ENCODE results near the gene RBM12.
"Not testable (repeated sequence)": the region's sequence is repeated elsewhere in the genome, so short reads cannot be mapped to it uniquely, and the experiment has no call there.

Gene RBM12, protein sequence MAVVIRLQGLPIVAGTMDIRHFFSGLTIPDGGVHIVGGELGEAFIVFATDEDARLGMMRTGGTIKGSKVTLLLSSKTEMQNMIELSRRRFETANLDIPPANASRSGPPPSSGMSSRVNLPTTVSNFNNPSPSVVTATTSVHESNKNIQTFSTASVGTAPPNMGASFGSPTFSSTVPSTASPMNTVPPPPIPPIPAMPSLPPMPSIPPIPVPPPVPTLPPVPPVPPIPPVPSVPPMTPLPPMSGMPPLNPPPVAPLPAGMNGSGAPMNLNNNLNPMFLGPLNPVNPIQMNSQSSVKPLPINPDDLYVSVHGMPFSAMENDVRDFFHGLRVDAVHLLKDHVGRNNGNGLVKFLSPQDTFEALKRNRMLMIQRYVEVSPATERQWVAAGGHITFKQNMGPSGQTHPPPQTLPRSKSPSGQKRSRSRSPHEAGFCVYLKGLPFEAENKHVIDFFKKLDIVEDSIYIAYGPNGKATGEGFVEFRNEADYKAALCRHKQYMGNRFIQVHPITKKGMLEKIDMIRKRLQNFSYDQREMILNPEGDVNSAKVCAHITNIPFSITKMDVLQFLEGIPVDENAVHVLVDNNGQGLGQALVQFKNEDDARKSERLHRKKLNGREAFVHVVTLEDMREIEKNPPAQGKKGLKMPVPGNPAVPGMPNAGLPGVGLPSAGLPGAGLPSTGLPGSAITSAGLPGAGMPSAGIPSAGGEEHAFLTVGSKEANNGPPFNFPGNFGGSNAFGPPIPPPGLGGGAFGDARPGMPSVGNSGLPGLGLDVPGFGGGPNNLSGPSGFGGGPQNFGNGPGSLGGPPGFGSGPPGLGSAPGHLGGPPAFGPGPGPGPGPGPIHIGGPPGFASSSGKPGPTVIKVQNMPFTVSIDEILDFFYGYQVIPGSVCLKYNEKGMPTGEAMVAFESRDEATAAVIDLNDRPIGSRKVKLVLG

DNA sequence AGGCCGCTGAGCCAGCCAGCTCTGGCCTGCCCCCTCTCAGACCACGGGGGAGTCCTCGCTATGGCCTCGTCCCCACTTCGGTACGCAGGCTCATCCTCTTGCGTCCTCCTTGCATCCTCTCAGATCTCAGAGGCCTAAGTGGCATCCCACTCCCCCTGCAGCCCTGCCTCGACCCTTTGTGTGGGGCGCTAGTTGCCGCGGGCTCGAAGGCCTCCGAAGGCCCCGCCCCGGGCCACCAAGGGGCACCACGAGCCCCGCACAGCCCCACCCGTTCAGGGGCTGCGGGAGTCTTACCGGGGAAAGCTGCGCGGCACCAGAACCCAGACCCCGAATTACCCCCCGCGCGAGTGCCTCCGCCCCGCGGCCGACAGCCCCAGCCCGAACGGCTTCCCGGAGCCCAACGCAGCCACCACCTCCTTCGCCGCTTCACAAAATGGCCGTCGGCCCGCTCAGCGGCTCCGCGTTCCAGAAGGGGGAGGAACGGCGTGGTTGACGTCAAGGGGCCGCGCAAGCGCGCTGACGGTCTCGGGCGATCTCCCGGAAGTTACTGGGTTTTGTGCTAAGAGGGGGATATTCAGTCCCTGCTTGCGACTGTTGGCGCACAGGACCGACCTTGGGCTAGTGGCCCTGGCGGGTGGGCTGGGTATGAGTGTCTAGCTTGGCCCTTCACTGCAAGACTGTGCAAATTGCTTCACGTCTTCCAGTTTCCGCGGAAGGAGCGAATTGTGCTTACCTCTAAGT lies at the start of gene RBM12, which contains the start of gene CPNE1:
RBM12 (minus strand) TSS at position 435 of the 741 bp plus-strand sequence. CDS start 9,578 bp downstream, outside the sequence.
CPNE1 (minus strand) TSS at position 435 of the 741 bp plus-strand sequence. CDS start 31,977 bp downstream, outside the sequence.
- DNase-seq, result peak; percentile 97

DNA sequence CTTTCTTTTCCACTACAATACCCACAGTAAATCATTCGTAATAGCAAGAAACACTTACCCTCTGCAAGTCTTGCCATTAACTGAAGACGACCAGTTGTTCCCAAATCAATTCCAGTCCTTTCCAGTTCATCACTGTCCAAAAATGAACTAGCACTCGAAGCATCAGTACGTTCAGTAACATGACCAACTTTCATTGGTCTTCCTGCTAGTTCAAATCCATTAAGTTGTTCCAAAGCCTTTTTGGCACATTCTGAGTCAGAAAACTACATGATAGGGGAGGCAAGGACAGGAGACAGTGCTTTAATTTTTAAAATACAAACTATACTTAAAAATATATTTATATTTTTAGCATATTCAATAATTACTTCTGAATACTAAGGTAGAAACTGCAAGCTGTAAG lies 49.4 kb upstream of the RBM12 start:
- no peak for DNase-seq

GRCh38 chr20:35713120-35713519 lies 48.4 kb upstream of the RBM12 start:
- not testable (repeated sequence) for DNase-seq

GRCh38 chr20:35711588-35712209 lies 47.0 kb upstream of the RBM12 start:
- no peak for DNase-seq

GRCh38 chr20:35710884-35711587 lies 46.3 kb upstream of the RBM12 start:
- DNase-seq, result no peak

DNA sequence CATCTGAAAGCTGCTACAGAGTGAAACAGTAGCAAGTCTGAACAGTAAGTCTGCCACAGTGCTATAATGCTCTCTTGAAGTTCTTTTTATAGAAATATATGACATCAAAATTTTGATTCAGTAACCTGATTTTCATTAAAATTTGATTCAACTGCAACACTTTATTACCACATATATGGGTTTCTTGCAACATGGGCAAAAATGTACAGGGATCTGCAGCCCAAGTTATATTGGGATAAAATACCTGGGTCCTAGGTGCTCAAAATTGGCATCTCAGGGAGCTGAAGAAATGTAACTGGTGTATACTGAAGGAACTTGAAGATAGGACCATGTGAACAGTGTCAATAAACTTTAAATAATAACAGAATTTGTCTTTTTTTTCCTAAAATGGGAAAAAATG lies 45.3 kb upstream of the RBM12 start:
- DNase-seq, result no peak

- DNase-seq, result no peak
Measured at GRCh38 chr20:35709259-35709658, 44.6 kb upstream of the RBM12 start.

- no peak for DNase-seq
Measured at GRCh38 chr20:35708502-35708901, 43.8 kb upstream of the RBM12 start.

- DNase-seq, result not testable (repeated sequence)
Measured at GRCh38 chr20:35706591-35707529, 42.2 kb upstream of the RBM12 start.

DNA sequence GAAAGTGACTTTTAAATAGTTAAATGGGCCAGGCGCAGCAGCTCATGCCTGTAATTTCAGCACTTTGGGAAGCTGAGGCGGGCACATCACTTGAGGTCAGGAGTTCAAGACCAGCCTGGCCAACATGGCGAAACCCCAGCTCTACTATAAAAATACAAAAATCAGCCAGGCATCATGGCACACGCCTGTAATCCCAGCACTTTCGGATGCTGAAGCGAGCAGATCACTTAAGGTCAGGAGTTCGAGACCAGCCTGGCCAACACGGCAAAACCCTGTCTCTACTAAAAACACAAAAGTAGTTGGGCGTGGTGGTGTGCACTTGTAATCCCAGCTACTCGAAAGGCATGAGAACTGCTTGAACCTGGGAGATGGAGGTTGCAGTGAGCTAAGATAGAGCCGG lies 41.2 kb upstream of the RBM12 start:
- DNase-seq, result not testable (repeated sequence)

GRCh38 chr20:35704514-35705261 lies 40.0 kb upstream of the RBM12 start:
- no peak for DNase-seq

GRCh38 chr20:35702824-35703695 lies 38.4 kb upstream of the RBM12 start:
- no peak for DNase-seq

DNA sequence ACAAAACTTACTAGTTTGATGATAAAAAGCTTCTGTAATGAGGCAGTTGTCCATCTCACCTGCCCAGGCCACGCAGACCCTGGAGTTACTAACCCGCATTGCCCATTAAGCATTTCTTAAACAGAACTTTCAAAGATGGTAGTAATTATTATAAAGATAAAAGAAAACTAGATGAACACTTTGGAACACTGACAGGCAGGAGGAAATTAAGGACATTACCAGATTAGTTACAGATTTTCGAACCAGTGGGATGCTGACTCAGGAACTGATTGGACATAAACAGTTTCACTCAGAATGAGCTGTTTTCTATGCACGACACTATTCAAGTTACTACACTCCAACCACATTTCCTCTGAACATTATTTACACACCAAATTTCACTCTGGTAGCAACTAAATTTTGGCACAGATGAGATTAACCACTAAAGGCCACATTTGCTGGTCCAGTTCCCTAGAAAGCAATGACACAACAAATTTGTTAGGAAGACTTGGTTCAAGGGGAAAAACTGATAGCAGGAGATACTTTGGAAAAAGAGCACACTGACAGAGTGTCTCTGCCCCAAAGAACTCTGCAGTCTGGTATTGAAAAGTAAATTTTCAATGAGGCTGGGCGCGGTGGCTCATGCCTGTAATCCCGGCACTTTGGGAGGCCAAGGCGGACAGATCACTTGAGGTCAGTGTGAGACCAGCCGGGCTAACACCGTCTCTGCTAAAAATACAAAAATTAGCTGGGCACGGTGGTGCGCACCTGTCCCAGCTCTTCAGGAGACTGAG lies 37.5 kb upstream of the RBM12 start:
- DNase-seq, result no peak

DNA sequence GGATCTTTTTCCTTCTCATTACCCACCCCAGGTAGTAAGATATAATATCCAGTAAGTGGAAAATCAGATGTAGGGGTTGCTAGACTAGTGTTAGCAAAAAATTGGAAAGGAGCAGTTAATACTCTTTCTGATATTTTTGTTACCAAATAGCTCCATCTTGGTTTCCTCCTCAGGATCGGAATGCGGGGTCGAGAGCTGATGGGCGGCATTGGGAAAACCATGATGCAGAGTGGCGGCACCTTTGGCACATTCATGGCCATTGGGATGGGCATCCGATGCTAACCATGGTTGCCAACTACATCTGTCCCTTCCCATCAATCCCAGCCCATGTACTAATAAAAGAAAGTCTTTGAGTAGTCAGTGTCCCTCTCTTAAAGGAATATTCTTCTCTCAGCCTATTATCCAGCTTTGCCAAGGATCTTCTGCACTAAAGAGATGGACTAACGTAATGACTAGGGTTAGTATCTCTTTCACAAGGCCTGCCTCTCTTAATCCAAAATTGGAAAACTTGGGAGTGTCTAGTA lies 36.0 kb upstream of the RBM12 start:
- peak; percentile 40 for DNase-seq

GRCh38 chr20:35699957-35700624 lies 35.4 kb upstream of the RBM12 start:
- DNase-seq, result no peak

- peak; percentile 95 for DNase-seq
Measured at GRCh38 chr20:35699127-35699956, 34.6 kb upstream of the RBM12 start, which contains the start of the genes NFS1 and ROMO1. TSS of gene NFS1 (minus strand) at chr20:35699352. CDS start at chr20:35699288, 64 bp downstream. TSS of gene ROMO1 (plus strand) at chr20:35699405. CDS start at chr20:35699633, 228 bp downstream.
